Panc1 (cell line): ENCODE data around the gene MAML3.

ENCODE experiments used
- POLR2AphosphoS5 ChIP-seq: IDR thresholded peaks from 2 replicates; pipeline ENCODE4 v1.6.1; 2012; ENCODE audit warnings: mild to moderate bottlenecking, low read depth, low read length, moderate library complexity
- REST ChIP-seq, 2 experiments: IDR thresholded peaks; 2 replicates each; pipeline ENCODE4 v1.6.1; 2011 to 2012; ENCODE audit warnings: low read depth in 2 of 2, control low read depth in 1 of 2, low read length in 1 of 2, mild to moderate bottlenecking in 1 of 2, moderate library complexity in 1 of 2; ENCODE audit not compliant: insufficient read depth in 1 of 2
- TF ChIP-seq, protein P1 (sequence below): fragments of 450-650 bp; IDR thresholded peaks from 2 replicates; pipeline ENCODE4 v1.5.1; 2017; ENCODE audit warnings: mild to moderate bottlenecking

DNA sequence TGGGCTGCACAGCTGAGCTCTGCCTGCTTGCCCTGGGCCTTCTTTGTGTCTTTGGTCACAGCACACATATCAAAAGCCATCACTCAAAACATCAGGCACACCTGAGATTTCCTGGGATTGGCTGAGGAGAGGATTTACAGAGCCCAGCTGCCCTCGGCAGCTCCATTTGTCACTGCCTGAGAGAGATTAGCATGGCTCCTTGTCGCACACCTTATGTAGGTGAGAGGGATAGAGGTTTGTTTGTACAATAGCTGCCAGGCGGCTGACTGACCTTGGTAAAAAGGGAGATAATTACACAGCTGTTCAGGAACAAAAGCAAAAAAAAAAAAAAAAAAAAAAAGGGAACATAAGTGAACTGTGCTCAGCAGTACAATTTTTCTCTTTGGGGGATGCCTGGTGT is 425.1 kb downstream of the MAML3 start:
- TF ChIP-seq, protein P1, sequence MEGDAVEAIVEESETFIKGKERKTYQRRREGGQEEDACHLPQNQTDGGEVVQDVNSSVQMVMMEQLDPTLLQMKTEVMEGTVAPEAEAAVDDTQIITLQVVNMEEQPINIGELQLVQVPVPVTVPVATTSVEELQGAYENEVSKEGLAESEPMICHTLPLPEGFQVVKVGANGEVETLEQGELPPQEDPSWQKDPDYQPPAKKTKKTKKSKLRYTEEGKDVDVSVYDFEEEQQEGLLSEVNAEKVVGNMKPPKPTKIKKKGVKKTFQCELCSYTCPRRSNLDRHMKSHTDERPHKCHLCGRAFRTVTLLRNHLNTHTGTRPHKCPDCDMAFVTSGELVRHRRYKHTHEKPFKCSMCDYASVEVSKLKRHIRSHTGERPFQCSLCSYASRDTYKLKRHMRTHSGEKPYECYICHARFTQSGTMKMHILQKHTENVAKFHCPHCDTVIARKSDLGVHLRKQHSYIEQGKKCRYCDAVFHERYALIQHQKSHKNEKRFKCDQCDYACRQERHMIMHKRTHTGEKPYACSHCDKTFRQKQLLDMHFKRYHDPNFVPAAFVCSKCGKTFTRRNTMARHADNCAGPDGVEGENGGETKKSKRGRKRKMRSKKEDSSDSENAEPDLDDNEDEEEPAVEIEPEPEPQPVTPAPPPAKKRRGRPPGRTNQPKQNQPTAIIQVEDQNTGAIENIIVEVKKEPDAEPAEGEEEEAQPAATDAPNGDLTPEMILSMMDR: no peak
- no peak for TF ChIP-seq POLR2AphosphoS5
- TF ChIP-seq REST (IDR thresholded peaks at IDR 0.05; ENCODE audit: insufficient read depth in 1 of 2, low read depth in 2 of 2, low read length in 1 of 2): no peak
